Left lung (tissue), 10 donors: Measurements from ENCODE around the gene KLHL22. TPM values are rescaled to one million over a fixed set of nuclear protein-coding genes. Genes with fewer than 3 reads are reported as not detected.
"Not testable (repeated sequence)": the region's sequence is repeated elsewhere in the genome, so short reads cannot be mapped to it uniquely, and the experiment has no call there.

Experiments
- ATAC-seq: fragments of 200-7000 bp; cut with Tn5 transposase; one replicate; pipeline ENCODE4 v1.9.1; 2020; ENCODE audit warnings: moderate library complexity
- DNase-seq, 4 donors: peaks; one replicate each; pipeline ENCODE4 v3.0.0-alpha.2; 2013 to 2020
- H3K27ac ChIP-seq, 2 donors: fragments of 200-600 bp; sonication (generic) in 1 of 2; one replicate each; pipeline versions ENCODE4 v1.5.0 to v1.8.0; 2020 to 2021
- H3K27me3 ChIP-seq, 2 donors: fragments of 200-600 bp; sonication (generic) in 1 of 2; one replicate each; pipeline versions ENCODE4 v1.5.0 to v1.8.0; 2020 to 2021
- H3K36me3 ChIP-seq, 2 donors: fragments of 200-600 bp; sonication (generic) in 1 of 2; one replicate each; pipeline versions ENCODE4 v1.5.0 to v1.8.0; 2020 to 2021
- H3K4me1 ChIP-seq, 2 donors: fragments of 200-600 bp; one replicate each; pipeline ENCODE4 v1.8.0; 2021
- H3K4me3 ChIP-seq, 2 donors: fragments of 200-600 bp; sonication (generic) in 1 of 2; one replicate each; pipeline versions ENCODE4 v1.5.0 to v1.8.0; 2020 to 2021; ENCODE audit warnings: mild to moderate bottlenecking in 1 of 2
- H3K9me3 ChIP-seq, 2 donors: fragments of 200-600 bp; sonication (generic) in 1 of 2; one replicate each; pipeline versions ENCODE4 v1.5.0 to v1.8.0; 2020 to 2021
- intact Hi-C, 2 donors: fragments of 100-400 bp; cut with DNase I; formaldehyde crosslinking; loops; one replicate each; pipeline versions ENCODE4 v1.11.2 to v1.14.2; 2022
- polyA plus RNA-seq, 6 donors: library from polyadenylated mRNA; unstranded; fragments of 120-200 nt; gene quantifications; one replicate each; pipeline ENCODE4 v1.2.1, GENCODE V29; 2013; ENCODE audit not compliant: insufficient read length in 6 of 6
- total RNA-seq, 2 donors: library from RNA; stranded (reverse); fragmentation: NEBNext Ultra II Directional; extraction: Animal tissue kit (Norgen Biotek cat#: 25700); gene quantifications; one replicate each; pipeline ENCODE4 v1.2.1, GENCODE V29; 2021
- TF ChIP-seq, protein P1 (sequence below), 2 donors: fragments of 200-600 bp; sonication (generic) in 1 of 2; IDR thresholded peaks; one replicate each; pipeline versions ENCODE4 v1.5.0 to v1.8.0; 2021; ENCODE audit warnings: antibody characterized with exemption in 2 of 2
- donor health status: DM: no; HTN: yes; CAD: no.
- donor health status: DM: no; HTN: no; CAD: no.

KLHL22 gene
- total and polyA plus RNA-seq, 8 donors, result 22.0 to 38.6 (median 34.1) TPM

- peak in 1 of 4 donors; percentile 9 for DNase-seq
- H3K36me3 ChIP-seq, result no peaks in the 10 kb centered on the region
- peaks cover 0 to 7% of the 10 kb centered on the region in 2 donors for H3K4me1 ChIP-seq
- H3K4me3 ChIP-seq, result no peak overlapping the region
- H3K27ac ChIP-seq, result no peak overlapping the region
- intact Hi-C loops, result no loop called here
- TF ChIP-seq, protein P1, sequence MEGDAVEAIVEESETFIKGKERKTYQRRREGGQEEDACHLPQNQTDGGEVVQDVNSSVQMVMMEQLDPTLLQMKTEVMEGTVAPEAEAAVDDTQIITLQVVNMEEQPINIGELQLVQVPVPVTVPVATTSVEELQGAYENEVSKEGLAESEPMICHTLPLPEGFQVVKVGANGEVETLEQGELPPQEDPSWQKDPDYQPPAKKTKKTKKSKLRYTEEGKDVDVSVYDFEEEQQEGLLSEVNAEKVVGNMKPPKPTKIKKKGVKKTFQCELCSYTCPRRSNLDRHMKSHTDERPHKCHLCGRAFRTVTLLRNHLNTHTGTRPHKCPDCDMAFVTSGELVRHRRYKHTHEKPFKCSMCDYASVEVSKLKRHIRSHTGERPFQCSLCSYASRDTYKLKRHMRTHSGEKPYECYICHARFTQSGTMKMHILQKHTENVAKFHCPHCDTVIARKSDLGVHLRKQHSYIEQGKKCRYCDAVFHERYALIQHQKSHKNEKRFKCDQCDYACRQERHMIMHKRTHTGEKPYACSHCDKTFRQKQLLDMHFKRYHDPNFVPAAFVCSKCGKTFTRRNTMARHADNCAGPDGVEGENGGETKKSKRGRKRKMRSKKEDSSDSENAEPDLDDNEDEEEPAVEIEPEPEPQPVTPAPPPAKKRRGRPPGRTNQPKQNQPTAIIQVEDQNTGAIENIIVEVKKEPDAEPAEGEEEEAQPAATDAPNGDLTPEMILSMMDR (IDR thresholded peaks at IDR 0.05), result no peak
- H3K27me3 ChIP-seq, result no peaks in the 10 kb centered on the region
- no peaks in the 10 kb centered on the region for H3K9me3 ChIP-seq
- ATAC-seq, result no peak
These were observed 81.1 kb downstream of the KLHL22 start for GRCh38 chr22:20414450-20414849.

GRCh38 chr22:20414059-20414440 is 81.5 kb downstream of the KLHL22 start:
- ATAC-seq (no peak), DNase-seq (no peak)
- TF ChIP-seq, protein P1 (IDR thresholded peaks at IDR 0.05), result no peak
- Histone ChIP-seq H3K9me3 (no peaks in the 10 kb centered on the region), H3K27me3 (no peaks in the 10 kb centered on the region), H3K27ac (no peak overlapping the region), H3K4me1 (peaks cover 0 to 7% of the 10 kb centered on the region in 2 donors), H3K4me3 (no peak overlapping the region), H3K36me3 (no peaks in the 10 kb centered on the region)
- intact Hi-C loops, result no loop called here

- Histone ChIP-seq H3K4me1 (peaks cover 0 to 6% of the 10 kb centered on the region in 2 donors), H3K27ac (no peak overlapping the region), H3K4me3 (no peak overlapping the region), H3K27me3 (no peaks in the 10 kb centered on the region), H3K9me3 (no peaks in the 10 kb centered on the region), H3K36me3 (no peaks in the 10 kb centered on the region)
- ATAC-seq, result no peak
- intact Hi-C loops, result no loop called here
- peak in 1 of 4 donors; percentile 8 for DNase-seq
- TF ChIP-seq, protein P1 (IDR thresholded peaks at IDR 0.05), result no peak
These were observed 82.2 kb downstream of the KLHL22 start for GRCh38 chr22:20413217-20414058.

- Histone ChIP-seq H3K4me3 (no peak overlapping the region), H3K27me3 (no peaks in the 10 kb centered on the region), H3K27ac (no peak overlapping the region), H3K4me1 (no peaks in the 10 kb centered on the region), H3K9me3 (no peaks in the 10 kb centered on the region), H3K36me3 (peaks cover 0 to 2% of the 10 kb centered on the region in 2 donors)
- TF ChIP-seq, protein P1 (IDR thresholded peaks at IDR 0.05), result no peak
- no peak for DNase-seq
- intact Hi-C loops, result no loop called here
- ATAC-seq, result no peak
These were observed 83.0 kb downstream of the KLHL22 start for GRCh38 chr22:20412474-20413216.

GRCh38 chr22:20409385-20409784 is 86.2 kb downstream of the KLHL22 start:
- H3K4me3 ChIP-seq, H3K27ac ChIP-seq, H3K4me1 ChIP-seq, intact Hi-C loops, H3K9me3 ChIP-seq, H3K27me3 ChIP-seq, DNase-seq, ATAC-seq: not testable (repeated sequence)
- H3K36me3 ChIP-seq, result peaks cover 0 to 34% of the 10 kb centered on the region in 2 donors
